Suprapubic skin (tissue), 4 donors: Measurements from ENCODE around the gene DISC1. TPM values are rescaled to one million over a fixed set of nuclear protein-coding genes. Genes with fewer than 3 reads are reported as not detected.

Experiments used
- DNase-seq, 2 donors: peaks; one replicate each; pipeline ENCODE4 v3.0.0-alpha.2; 2019; ENCODE audit warnings: low spot score in 2 of 2
- H3K27ac ChIP-seq: fragments of 200-600 bp; sonication (generic); one replicate; pipeline ENCODE4 v1.5.1; 2019
- H3K27me3 ChIP-seq: fragments of 200-600 bp; sonication (generic); one replicate; pipeline ENCODE4 v1.5.1; 2019
- H3K36me3 ChIP-seq: fragments of 200-600 bp; sonication (generic); one replicate; pipeline ENCODE4 v1.5.1; 2019
- H3K4me1 ChIP-seq: fragments of 200-600 bp; sonication (generic); one replicate; pipeline ENCODE4 v1.5.1; 2019
- H3K4me3 ChIP-seq: fragments of 200-600 bp; sonication (generic); one replicate; pipeline ENCODE4 v1.5.1; 2019; ENCODE audit warnings: mild to moderate bottlenecking
- H3K9me3 ChIP-seq: fragments of 200-600 bp; sonication (generic); one replicate; pipeline ENCODE4 v1.5.1; 2019
- EP300 ChIP-seq: sonication (generic); formaldehyde crosslinking; IDR thresholded peaks from one replicate; pipeline ENCODE4 v1.6.1; 2017; ENCODE audit warnings: antibody characterized with exemption
- POLR2A ChIP-seq, 2 donors: fragments of 450-650 bp; IDR thresholded peaks; one replicate each; pipeline ENCODE4 v1.6.1; 2017; ENCODE audit warnings: antibody characterized with exemption in 2 of 2, mild to moderate bottlenecking in 2 of 2, moderate library complexity in 2 of 2
- POLR2AphosphoS5 ChIP-seq, 3 donors: sonication (generic); formaldehyde crosslinking; IDR thresholded peaks; one replicate each; pipeline ENCODE4 v1.6.1; 2017; ENCODE audit warnings: antibody characterized with exemption in 3 of 3
- WGBS: methylation state at CpG from one replicate; pipeline ENCODE4 v1.1.5; 2018; 5-methylcytosine and 5-hydroxymethylcytosine counted together
- total RNA-seq, 4 donors: library from RNA; depleted of rRNA; stranded (reverse); fragments of >200 nt; gene quantifications; one replicate each; pipeline ENCODE4 v1.1.0, GENCODE V29; 2016
- TF ChIP-seq, protein P1 (sequence below), 2 donors: fragments of 200-600 bp in 1 of 2; fragments of 450-650 bp in 1 of 2; sonication (generic) in 1 of 2; IDR thresholded peaks; one replicate each; pipeline ENCODE4 v1.5.1; 2016 to 2019; ENCODE audit warnings: antibody characterized with exemption in 2 of 2, mild to moderate bottlenecking in 1 of 2, moderate library complexity in 1 of 2

The DISC1 gene
- total RNA-seq, 4 donors from 2014 or later, result 3.0 to 8.4 (median 5.2) TPM

GRCh38 chr1:231733672-231734071 is 107.1 kb downstream of the DISC1 start:
- H3K27ac ChIP-seq, result no peak overlapping the region
- WGBS, result 98% methylated on average over 3 of the region's 3 CpGs
- DNase-seq, result no peak
- H3K4me3 ChIP-seq, result no peak overlapping the region
- no peaks in the 10 kb centered on the region for H3K9me3 ChIP-seq
- TF ChIP-seq, protein P1, sequence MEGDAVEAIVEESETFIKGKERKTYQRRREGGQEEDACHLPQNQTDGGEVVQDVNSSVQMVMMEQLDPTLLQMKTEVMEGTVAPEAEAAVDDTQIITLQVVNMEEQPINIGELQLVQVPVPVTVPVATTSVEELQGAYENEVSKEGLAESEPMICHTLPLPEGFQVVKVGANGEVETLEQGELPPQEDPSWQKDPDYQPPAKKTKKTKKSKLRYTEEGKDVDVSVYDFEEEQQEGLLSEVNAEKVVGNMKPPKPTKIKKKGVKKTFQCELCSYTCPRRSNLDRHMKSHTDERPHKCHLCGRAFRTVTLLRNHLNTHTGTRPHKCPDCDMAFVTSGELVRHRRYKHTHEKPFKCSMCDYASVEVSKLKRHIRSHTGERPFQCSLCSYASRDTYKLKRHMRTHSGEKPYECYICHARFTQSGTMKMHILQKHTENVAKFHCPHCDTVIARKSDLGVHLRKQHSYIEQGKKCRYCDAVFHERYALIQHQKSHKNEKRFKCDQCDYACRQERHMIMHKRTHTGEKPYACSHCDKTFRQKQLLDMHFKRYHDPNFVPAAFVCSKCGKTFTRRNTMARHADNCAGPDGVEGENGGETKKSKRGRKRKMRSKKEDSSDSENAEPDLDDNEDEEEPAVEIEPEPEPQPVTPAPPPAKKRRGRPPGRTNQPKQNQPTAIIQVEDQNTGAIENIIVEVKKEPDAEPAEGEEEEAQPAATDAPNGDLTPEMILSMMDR (IDR thresholded peaks at IDR 0.05), result no peak
- no peak for TF ChIP-seq POLR2AphosphoS5 (IDR thresholded peaks at IDR 0.05)
- no peak for TF ChIP-seq EP300
- no peaks in the 10 kb centered on the region for H3K36me3 ChIP-seq
- no peaks in the 10 kb centered on the region for H3K27me3 ChIP-seq
- no peaks in the 10 kb centered on the region for H3K4me1 ChIP-seq

DNA sequence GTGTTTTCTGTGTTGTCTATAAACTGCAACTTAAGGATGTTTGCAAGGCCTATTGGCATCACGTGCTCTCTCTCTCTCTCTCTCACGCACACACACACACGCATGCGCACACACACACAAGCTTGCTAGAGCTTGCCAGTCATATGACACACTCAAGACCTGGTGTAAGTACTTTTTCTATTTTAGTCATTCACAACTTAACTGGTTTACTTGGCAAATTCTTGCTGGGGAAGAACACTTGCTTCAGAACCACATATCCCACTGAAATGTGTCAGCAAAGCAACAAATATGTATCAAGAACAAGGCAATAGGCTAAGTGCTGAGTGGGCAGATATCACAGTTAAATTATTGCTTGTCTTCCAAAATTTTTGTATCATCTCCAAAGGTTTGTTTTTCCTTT is 107.8 kb downstream of the DISC1 start:
- H3K4me3 ChIP-seq, result no peak overlapping the region
- H3K27me3 ChIP-seq, result no peaks in the 10 kb centered on the region
- WGBS, result 72% methylated on average over 4 of the region's 4 CpGs
- no peaks in the 10 kb centered on the region for H3K4me1 ChIP-seq
- no peak overlapping the region for H3K27ac ChIP-seq
- H3K9me3 ChIP-seq, result no peaks in the 10 kb centered on the region
- TF ChIP-seq, protein P1 (IDR thresholded peaks at IDR 0.05), result no peak
- no peak for TF ChIP-seq POLR2AphosphoS5 (IDR thresholded peaks at IDR 0.05)
- no peak for TF ChIP-seq POLR2A (IDR thresholded peaks at IDR 0.05)
- TF ChIP-seq EP300, result no peak
- H3K36me3 ChIP-seq, result no peaks in the 10 kb centered on the region
- no peak for DNase-seq

DNA sequence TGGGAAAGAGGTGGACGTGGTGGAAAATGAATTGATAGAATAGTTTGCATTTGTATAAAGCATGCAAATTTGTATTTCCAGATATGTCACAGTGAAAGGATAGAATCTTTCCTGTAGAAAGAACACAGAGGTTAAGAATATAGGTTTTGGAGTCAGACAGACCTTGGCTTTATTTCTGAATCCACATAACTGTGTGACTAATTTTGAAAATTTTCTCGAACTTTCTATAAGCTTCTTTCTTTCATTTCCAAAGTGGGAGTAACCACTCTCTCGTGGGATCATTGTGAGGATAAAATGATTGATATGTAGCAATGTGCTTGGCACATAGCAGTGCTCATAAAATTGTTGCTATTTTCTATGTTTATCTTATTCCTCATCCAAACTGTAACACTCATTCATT is 108.8 kb downstream of the DISC1 start:
- no peak for DNase-seq
- Histone ChIP-seq H3K27ac (no peak overlapping the region), H3K4me3 (no peak overlapping the region), H3K9me3 (no peaks in the 10 kb centered on the region), H3K4me1 (no peaks in the 10 kb centered on the region), H3K36me3 (no peaks in the 10 kb centered on the region), H3K27me3 (no peaks in the 10 kb centered on the region)
- no peak for TF ChIP-seq POLR2A (IDR thresholded peaks at IDR 0.05)
- no peak for TF ChIP-seq POLR2AphosphoS5 (IDR thresholded peaks at IDR 0.05)
- no peak for TF ChIP-seq EP300
- TF ChIP-seq, protein P1 (IDR thresholded peaks at IDR 0.05), result no peak
- 64% methylated on average over 3 of the region's 3 CpGs for WGBS

GRCh38 chr1:231735941-231736340 is 109.4 kb downstream of the DISC1 start:
- no peak for DNase-seq
- no peaks in the 10 kb centered on the region for H3K9me3 ChIP-seq

GRCh38 chr1:231736464-231736863 is 109.9 kb downstream of the DISC1 start:
- Histone ChIP-seq H3K27me3 (no peaks in the 10 kb centered on the region), H3K27ac (no peak overlapping the region), H3K36me3 (no peaks in the 10 kb centered on the region), H3K4me1 (no peaks in the 10 kb centered on the region), H3K4me3 (no peak overlapping the region), H3K9me3 (no peaks in the 10 kb centered on the region)
- TF ChIP-seq, protein P1 (IDR thresholded peaks at IDR 0.05), result no peak
- TF ChIP-seq POLR2A (IDR thresholded peaks at IDR 0.05), result no peak
- no peak for DNase-seq

More at GRCh38 chr1:231735941-231736340, 109.4 kb downstream of the DISC1 start:
- 94% methylated on average over 2 of the region's 2 CpGs for WGBS
- H3K36me3 ChIP-seq, result no peaks in the 10 kb centered on the region
- H3K4me3 ChIP-seq, result no peak overlapping the region
- TF ChIP-seq POLR2AphosphoS5 (IDR thresholded peaks at IDR 0.05), result no peak
- TF ChIP-seq, protein P1 (IDR thresholded peaks at IDR 0.05), result no peak
- no peak for TF ChIP-seq EP300
- no peak for TF ChIP-seq POLR2A (IDR thresholded peaks at IDR 0.05)
- H3K27ac ChIP-seq, result no peak overlapping the region
- H3K4me1 ChIP-seq, result no peaks in the 10 kb centered on the region
- H3K27me3 ChIP-seq, result no peaks in the 10 kb centered on the region
